Measurements from ENCODE around the gene LYZL1. TPM values are rescaled to one million over a fixed set of nuclear protein-coding genes. Genes with fewer than 3 reads are reported as not detected.

LYZL1 gene
- total and polyA plus RNA-seq, 2 donors (not counting 1 experiment from before 2014, with no cell fraction given): not detected

- H3K27me3 ChIP-seq (ENCODE audit: control insufficient read depth, insufficient read depth, low read length): no peaks in the 10 kb centered on the region
- no peak overlapping the region for H3K4me3 ChIP-seq (replicated peaks in 1 of 4; ENCODE audit: control extremely low read depth in 1 of 4, insufficient read depth in 1 of 4, low read depth in 3 of 4, low read length in 4 of 4)
- no peaks in the 10 kb centered on the region for H4K20me1 ChIP-seq (ENCODE audit: control insufficient read depth, extremely low read depth, insufficient read depth, low read length)
- no peak for TF ChIP-seq EZH2 (IDR thresholded peaks at IDR 0.05; ENCODE audit: low read length, missing control alignments)
- TF ChIP-seq, protein P1, sequence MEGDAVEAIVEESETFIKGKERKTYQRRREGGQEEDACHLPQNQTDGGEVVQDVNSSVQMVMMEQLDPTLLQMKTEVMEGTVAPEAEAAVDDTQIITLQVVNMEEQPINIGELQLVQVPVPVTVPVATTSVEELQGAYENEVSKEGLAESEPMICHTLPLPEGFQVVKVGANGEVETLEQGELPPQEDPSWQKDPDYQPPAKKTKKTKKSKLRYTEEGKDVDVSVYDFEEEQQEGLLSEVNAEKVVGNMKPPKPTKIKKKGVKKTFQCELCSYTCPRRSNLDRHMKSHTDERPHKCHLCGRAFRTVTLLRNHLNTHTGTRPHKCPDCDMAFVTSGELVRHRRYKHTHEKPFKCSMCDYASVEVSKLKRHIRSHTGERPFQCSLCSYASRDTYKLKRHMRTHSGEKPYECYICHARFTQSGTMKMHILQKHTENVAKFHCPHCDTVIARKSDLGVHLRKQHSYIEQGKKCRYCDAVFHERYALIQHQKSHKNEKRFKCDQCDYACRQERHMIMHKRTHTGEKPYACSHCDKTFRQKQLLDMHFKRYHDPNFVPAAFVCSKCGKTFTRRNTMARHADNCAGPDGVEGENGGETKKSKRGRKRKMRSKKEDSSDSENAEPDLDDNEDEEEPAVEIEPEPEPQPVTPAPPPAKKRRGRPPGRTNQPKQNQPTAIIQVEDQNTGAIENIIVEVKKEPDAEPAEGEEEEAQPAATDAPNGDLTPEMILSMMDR (conservative IDR thresholded peaks at IDR 0.05 in 1 of 2, IDR thresholded peaks at IDR 0.05 in 1 of 2; ENCODE audit: low read depth in 1 of 2, low read length in 2 of 2): no peak
- H3K4me1 ChIP-seq (ENCODE audit: control insufficient read depth, extremely low read depth, insufficient read depth, low read length): no peaks in the 10 kb centered on the region
- no peak overlapping the region for H3K4me2 ChIP-seq (ENCODE audit: extremely low read depth, insufficient read depth, low read length)
- H3K9me3 ChIP-seq (ENCODE audit: control insufficient read depth, insufficient read depth, low read depth, low read length): no peaks in the 10 kb centered on the region
- no peak overlapping the region for H3K27ac ChIP-seq (ENCODE audit: insufficient read depth, low read length)
- H3K79me2 ChIP-seq (ENCODE audit: control insufficient read depth, insufficient read depth, low read length): no peaks in the 10 kb centered on the region
- H3K9ac ChIP-seq (ENCODE audit: insufficient read depth, low read length): no peak overlapping the region
- no peak overlapping the region for H2AFZ ChIP-seq (ENCODE audit: low read length)
- DNase-seq (ENCODE audit: low read depth in 2 of 2): peak in 1 of 2 donors; percentile 23
- H3K36me3 ChIP-seq (ENCODE audit: control insufficient read depth, insufficient read depth, low read length): no peaks in the 10 kb centered on the region
Observed at GRCh38 chr10:29266641-29267040, 22.2 kb upstream of the LYZL1 start.

DNA sequence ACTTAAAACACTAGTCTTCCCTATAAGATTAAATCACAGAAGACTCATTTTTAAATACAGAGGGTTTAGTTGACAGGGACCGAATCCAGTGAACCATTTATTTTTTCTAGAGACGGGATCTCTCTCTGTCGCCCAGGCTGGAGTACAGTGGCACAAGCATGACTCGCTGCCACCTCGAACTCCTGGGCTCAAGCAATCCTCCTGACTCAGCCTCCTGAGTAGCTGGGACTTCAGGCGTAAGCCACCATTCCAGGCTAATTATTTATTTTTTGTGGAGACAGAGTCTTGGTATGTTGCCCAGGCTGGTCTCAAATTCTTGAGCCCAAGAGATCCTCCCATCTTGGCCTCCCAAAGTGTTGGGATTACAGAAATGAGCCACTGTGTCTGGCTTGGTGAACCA, 20.9 kb upstream of the LYZL1 start:
- Histone ChIP-seq H3K9me3 (ENCODE audit: control insufficient read depth, insufficient read depth, low read depth, low read length) (no peaks in the 10 kb centered on the region), H3K79me2 (ENCODE audit: control insufficient read depth, insufficient read depth, low read length) (no peaks in the 10 kb centered on the region), H3K4me3 (replicated peaks in 1 of 4; ENCODE audit: control extremely low read depth in 1 of 4, insufficient read depth in 1 of 4, low read depth in 3 of 4, low read length in 4 of 4) (no peak overlapping the region), H3K36me3 (ENCODE audit: control insufficient read depth, insufficient read depth, low read length) (no peaks in the 10 kb centered on the region), H4K20me1 (ENCODE audit: control insufficient read depth, extremely low read depth, insufficient read depth, low read length) (no peaks in the 10 kb centered on the region), H2AFZ (ENCODE audit: low read length) (no peak overlapping the region), H3K4me2 (ENCODE audit: extremely low read depth, insufficient read depth, low read length) (no peak overlapping the region), H3K4me1 (ENCODE audit: control insufficient read depth, extremely low read depth, insufficient read depth, low read length) (no peaks in the 10 kb centered on the region), H3K27ac (ENCODE audit: insufficient read depth, low read length) (no peak overlapping the region), H3K9ac (ENCODE audit: insufficient read depth, low read length) (no peak overlapping the region), H3K27me3 (ENCODE audit: control insufficient read depth, insufficient read depth, low read length) (no peaks in the 10 kb centered on the region)
- no peak for DNase-seq (ENCODE audit: low read depth in 2 of 2)
- TF ChIP-seq EZH2 (IDR thresholded peaks at IDR 0.05; ENCODE audit: low read length, missing control alignments): no peak
- TF ChIP-seq, protein P1 (conservative IDR thresholded peaks at IDR 0.05 in 1 of 2, IDR thresholded peaks at IDR 0.05 in 1 of 2; ENCODE audit: low read depth in 1 of 2, low read length in 2 of 2): no peak

GRCh38 chr10:29269486-29269885, 19.4 kb upstream of the LYZL1 start:
- no peak overlapping the region for H3K9ac ChIP-seq (ENCODE audit: insufficient read depth, low read length)
- H3K4me1 ChIP-seq (ENCODE audit: control insufficient read depth, extremely low read depth, insufficient read depth, low read length): no peaks in the 10 kb centered on the region
- no peaks in the 10 kb centered on the region for H3K79me2 ChIP-seq (ENCODE audit: control insufficient read depth, insufficient read depth, low read length)
- no peaks in the 10 kb centered on the region for H4K20me1 ChIP-seq (ENCODE audit: control insufficient read depth, extremely low read depth, insufficient read depth, low read length)
- no peak for DNase-seq (ENCODE audit: low read depth in 2 of 2)
- H3K4me2 ChIP-seq (ENCODE audit: extremely low read depth, insufficient read depth, low read length): no peak overlapping the region
- H3K27me3 ChIP-seq (ENCODE audit: control insufficient read depth, insufficient read depth, low read length): no peaks in the 10 kb centered on the region
- no peaks in the 10 kb centered on the region for H3K9me3 ChIP-seq (ENCODE audit: control insufficient read depth, insufficient read depth, low read depth, low read length)
- no peak overlapping the region for H2AFZ ChIP-seq (ENCODE audit: low read length)
- no peak overlapping the region for H3K27ac ChIP-seq (ENCODE audit: insufficient read depth, low read length)
- H3K4me3 ChIP-seq (replicated peaks in 1 of 4; ENCODE audit: control extremely low read depth in 1 of 4, insufficient read depth in 1 of 4, low read depth in 3 of 4, low read length in 4 of 4): no peak overlapping the region
- no peak for TF ChIP-seq EZH2 (IDR thresholded peaks at IDR 0.05; ENCODE audit: low read length, missing control alignments)
- TF ChIP-seq, protein P1 (conservative IDR thresholded peaks at IDR 0.05 in 1 of 2, IDR thresholded peaks at IDR 0.05 in 1 of 2; ENCODE audit: low read depth in 1 of 2, low read length in 2 of 2): no peak
- H3K36me3 ChIP-seq (ENCODE audit: control insufficient read depth, insufficient read depth, low read length): no peaks in the 10 kb centered on the region
